IMR-90 (cell line): ENCODE measurements around the gene TBCK.

Source experiments
- CEBPB ChIP-seq: IDR thresholded peaks from 2 replicates; pipeline ENCODE4 v1.6.1; 2012; ENCODE audit warnings: low read depth, low read length, improper control_type of control experiment
- POLR2A ChIP-seq: IDR thresholded peaks from 2 replicates; pipeline ENCODE4 v1.6.1; 2012; ENCODE audit warnings: mild to moderate bottlenecking, low read depth, low read length
- TF ChIP-seq, protein P1 (sequence below): conservative IDR thresholded peaks from 2 replicates; pipeline ENCODE4 v1.5.1; 2012; ENCODE audit warnings: mild to moderate bottlenecking, low read depth, low read length, improper control_type of control experiment

DNA sequence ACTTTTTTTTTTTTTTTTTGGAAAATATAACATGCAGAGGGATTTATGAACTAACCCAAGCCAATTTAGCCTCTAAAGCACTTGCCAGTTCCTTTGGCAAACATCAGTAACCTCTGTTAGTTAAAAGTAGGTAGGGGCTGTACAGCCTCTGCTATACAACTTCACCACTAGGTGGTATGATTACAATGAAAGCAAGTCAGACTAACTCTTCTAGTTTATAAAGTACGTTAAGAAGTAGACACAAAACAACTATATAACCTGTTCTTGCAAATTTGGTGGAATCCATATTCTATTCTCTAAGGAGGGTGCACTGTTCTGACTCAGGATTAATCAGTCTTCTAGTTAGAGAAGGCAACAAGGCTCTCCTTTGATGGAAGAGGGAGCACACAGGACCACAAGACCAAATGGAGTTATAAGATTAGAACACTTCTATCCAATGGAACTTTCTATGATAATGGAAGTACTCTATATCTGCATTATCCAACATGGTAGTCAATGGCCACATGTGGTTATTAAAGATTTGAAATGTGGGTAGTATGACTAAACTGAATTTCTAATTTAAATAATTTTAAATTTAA is 13.1 kb upstream of the TBCK start:
- TF ChIP-seq, protein P1, sequence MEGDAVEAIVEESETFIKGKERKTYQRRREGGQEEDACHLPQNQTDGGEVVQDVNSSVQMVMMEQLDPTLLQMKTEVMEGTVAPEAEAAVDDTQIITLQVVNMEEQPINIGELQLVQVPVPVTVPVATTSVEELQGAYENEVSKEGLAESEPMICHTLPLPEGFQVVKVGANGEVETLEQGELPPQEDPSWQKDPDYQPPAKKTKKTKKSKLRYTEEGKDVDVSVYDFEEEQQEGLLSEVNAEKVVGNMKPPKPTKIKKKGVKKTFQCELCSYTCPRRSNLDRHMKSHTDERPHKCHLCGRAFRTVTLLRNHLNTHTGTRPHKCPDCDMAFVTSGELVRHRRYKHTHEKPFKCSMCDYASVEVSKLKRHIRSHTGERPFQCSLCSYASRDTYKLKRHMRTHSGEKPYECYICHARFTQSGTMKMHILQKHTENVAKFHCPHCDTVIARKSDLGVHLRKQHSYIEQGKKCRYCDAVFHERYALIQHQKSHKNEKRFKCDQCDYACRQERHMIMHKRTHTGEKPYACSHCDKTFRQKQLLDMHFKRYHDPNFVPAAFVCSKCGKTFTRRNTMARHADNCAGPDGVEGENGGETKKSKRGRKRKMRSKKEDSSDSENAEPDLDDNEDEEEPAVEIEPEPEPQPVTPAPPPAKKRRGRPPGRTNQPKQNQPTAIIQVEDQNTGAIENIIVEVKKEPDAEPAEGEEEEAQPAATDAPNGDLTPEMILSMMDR, result peak; percentile 62
- TF ChIP-seq POLR2A (no peak), CEBPB (no peak)
